22Rv1 (cell line): ENCODE measurements around the gene SEL1L2.

Source experiments
- ZFX ChIP-seq: fragments of 450-650 bp; IDR thresholded peaks from 2 replicates; pipeline ENCODE4 v1.6.1; 2017; ENCODE audit warnings: antibody characterized with exemption, borderline replicate concordance
- TF ChIP-seq, protein P1 (sequence below): fragments of 450-650 bp; IDR thresholded peaks from 2 replicates; pipeline ENCODE4 v1.5.1; 2017; ENCODE audit warnings: mild to moderate bottlenecking

DNA sequence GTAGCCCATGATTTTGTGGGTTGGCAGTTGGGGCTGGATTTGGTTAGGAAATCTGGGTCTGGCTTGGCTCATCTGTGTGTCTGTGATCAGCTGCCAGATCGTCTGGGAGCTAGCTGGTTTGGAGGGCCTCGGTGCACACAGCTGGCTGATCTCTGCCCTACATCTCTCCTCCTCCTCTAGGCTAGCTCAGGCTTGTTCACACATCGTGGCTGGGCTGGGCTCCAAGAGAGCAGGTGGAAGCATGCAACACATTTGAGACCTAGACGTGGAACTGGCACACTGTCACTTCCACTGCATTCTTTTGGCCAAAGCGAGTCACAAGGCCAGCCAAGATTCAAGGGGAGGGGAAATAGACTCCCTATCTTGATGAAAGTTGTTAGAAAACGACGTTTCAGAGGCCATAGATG, 189.7 kb downstream of the SEL1L2 start:
- TF ChIP-seq, protein P1, sequence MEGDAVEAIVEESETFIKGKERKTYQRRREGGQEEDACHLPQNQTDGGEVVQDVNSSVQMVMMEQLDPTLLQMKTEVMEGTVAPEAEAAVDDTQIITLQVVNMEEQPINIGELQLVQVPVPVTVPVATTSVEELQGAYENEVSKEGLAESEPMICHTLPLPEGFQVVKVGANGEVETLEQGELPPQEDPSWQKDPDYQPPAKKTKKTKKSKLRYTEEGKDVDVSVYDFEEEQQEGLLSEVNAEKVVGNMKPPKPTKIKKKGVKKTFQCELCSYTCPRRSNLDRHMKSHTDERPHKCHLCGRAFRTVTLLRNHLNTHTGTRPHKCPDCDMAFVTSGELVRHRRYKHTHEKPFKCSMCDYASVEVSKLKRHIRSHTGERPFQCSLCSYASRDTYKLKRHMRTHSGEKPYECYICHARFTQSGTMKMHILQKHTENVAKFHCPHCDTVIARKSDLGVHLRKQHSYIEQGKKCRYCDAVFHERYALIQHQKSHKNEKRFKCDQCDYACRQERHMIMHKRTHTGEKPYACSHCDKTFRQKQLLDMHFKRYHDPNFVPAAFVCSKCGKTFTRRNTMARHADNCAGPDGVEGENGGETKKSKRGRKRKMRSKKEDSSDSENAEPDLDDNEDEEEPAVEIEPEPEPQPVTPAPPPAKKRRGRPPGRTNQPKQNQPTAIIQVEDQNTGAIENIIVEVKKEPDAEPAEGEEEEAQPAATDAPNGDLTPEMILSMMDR = no peak
- TF ChIP-seq ZFX = no peak
